ENCODE results near the gene GFOD1. TPM values are rescaled to one million over a fixed set of nuclear protein-coding genes. Genes with fewer than 3 reads are reported as not detected.
A peak's percentile ranks its signal among the peaks of the same experiment; 100 is the strongest.

The GFOD1 gene
- total RNA-seq, 1 donor from 2014 or later = 0.81 TPM

- Mint-ChIP-seq H3K4me3 (ENCODE audit: low read depth) (no peak overlapping the region), H3K36me3 (ENCODE audit: insufficient read depth) (no peaks in the 10 kb centered on the region), H3K27ac (peak overlapping the region; percentile 33), H3K4me1 (ENCODE audit: low read depth) (peaks cover 14% of the 10 kb centered on the region), H3K9me3 (ENCODE audit: low read depth) (no peaks in the 10 kb centered on the region), H3K27me3 (peaks cover 20% of the 10 kb centered on the region)
- no peak for TF ChIP-seq CTCF (IDR thresholded peaks at IDR 0.05; ENCODE audit: unreplicated experiment)
- no peak for DNase-seq (ENCODE audit: low spot score, unreplicated experiment)
Observed at GRCh38 chr6:13368079-13368730, 119.2 kb downstream of the GFOD1 start.

GRCh38 chr6:13367396-13367795 is 120.0 kb downstream of the GFOD1 start:
- H3K4me1 Mint-ChIP-seq (ENCODE audit: low read depth) = peaks cover 14% of the 10 kb centered on the region
- H3K4me3 Mint-ChIP-seq (ENCODE audit: low read depth) = no peak overlapping the region
- no peaks in the 10 kb centered on the region for H3K36me3 Mint-ChIP-seq (ENCODE audit: insufficient read depth)
- H3K27ac Mint-ChIP-seq = no peak overlapping the region
- H3K9me3 Mint-ChIP-seq (ENCODE audit: low read depth) = no peaks in the 10 kb centered on the region
- DNase-seq (ENCODE audit: low spot score, unreplicated experiment) = no peak
- no peak for TF ChIP-seq CTCF (IDR thresholded peaks at IDR 0.05; ENCODE audit: unreplicated experiment)
- peaks cover 12% of the 10 kb centered on the region for H3K27me3 Mint-ChIP-seq

GRCh38 chr6:13365320-13365719 is 122.1 kb downstream of the GFOD1 start:
- H3K36me3 Mint-ChIP-seq (ENCODE audit: insufficient read depth) = no peaks in the 10 kb centered on the region
- TF ChIP-seq CTCF (IDR thresholded peaks at IDR 0.05; ENCODE audit: unreplicated experiment) = no peak

GRCh38 chr6:13364842-13365241 is 122.6 kb downstream of the GFOD1 start:
- TF ChIP-seq CTCF (IDR thresholded peaks at IDR 0.05; ENCODE audit: unreplicated experiment) = no peak
- DNase-seq (ENCODE audit: low spot score, unreplicated experiment) = no peak
- no peaks in the 10 kb centered on the region for H3K27me3 Mint-ChIP-seq
- no peak overlapping the region for H3K4me3 Mint-ChIP-seq (ENCODE audit: low read depth)
- H3K36me3 Mint-ChIP-seq (ENCODE audit: insufficient read depth) = no peaks in the 10 kb centered on the region
- no peaks in the 10 kb centered on the region for H3K9me3 Mint-ChIP-seq (ENCODE audit: low read depth)
- H3K4me1 Mint-ChIP-seq (ENCODE audit: low read depth) = peaks cover 14% of the 10 kb centered on the region
- no peak overlapping the region for H3K27ac Mint-ChIP-seq

More at GRCh38 chr6:13365320-13365719, 122.1 kb downstream of the GFOD1 start:
- Mint-ChIP-seq H3K4me3 (ENCODE audit: low read depth) (no peak overlapping the region), H3K27ac (no peak overlapping the region), H3K9me3 (ENCODE audit: low read depth) (no peaks in the 10 kb centered on the region), H3K4me1 (ENCODE audit: low read depth) (peaks cover 14% of the 10 kb centered on the region), H3K27me3 (peaks cover 3% of the 10 kb centered on the region)
- DNase-seq (ENCODE audit: low spot score, unreplicated experiment) = no peak

GRCh38 chr6:13362412-13362811 is 125.0 kb downstream of the GFOD1 start:
- TF ChIP-seq CTCF (IDR thresholded peaks at IDR 0.05; ENCODE audit: unreplicated experiment) = no peak

More at GRCh38 chr6:13362412-13362811, 125.0 kb downstream of the GFOD1 start:
- no peak for DNase-seq (ENCODE audit: low spot score, unreplicated experiment)
- H3K9me3 Mint-ChIP-seq (ENCODE audit: low read depth) = no peaks in the 10 kb centered on the region
- H3K27me3 Mint-ChIP-seq = no peaks in the 10 kb centered on the region
- H3K4me1 Mint-ChIP-seq (ENCODE audit: low read depth) = peaks cover 4% of the 10 kb centered on the region
- no peaks in the 10 kb centered on the region for H3K36me3 Mint-ChIP-seq (ENCODE audit: insufficient read depth)
- H3K27ac Mint-ChIP-seq = no peak overlapping the region
- no peak overlapping the region for H3K4me3 Mint-ChIP-seq (ENCODE audit: low read depth)

Data from progenitor cell of endocrine pancreas (in vitro differentiated cells).